HL-60/S4 treated with retinoic acid at 250 ng/mL for 4 days and 3 days (cell line): ENCODE measurements around the gene HENMT1.
"Not testable (repeated sequence)": the region's sequence is repeated elsewhere in the genome, so short reads cannot be mapped to it uniquely, and the experiment has no call there.

Experiments used
- in situ Hi-C: fragments of 300-500 bp; cut with MboI; formaldehyde crosslinking; loops from 2 replicates; pipeline ENCODE4 v1.7.0; 2022; ENCODE audit warnings: low sequenced_read_pairs

Gene HENMT1

DNA sequence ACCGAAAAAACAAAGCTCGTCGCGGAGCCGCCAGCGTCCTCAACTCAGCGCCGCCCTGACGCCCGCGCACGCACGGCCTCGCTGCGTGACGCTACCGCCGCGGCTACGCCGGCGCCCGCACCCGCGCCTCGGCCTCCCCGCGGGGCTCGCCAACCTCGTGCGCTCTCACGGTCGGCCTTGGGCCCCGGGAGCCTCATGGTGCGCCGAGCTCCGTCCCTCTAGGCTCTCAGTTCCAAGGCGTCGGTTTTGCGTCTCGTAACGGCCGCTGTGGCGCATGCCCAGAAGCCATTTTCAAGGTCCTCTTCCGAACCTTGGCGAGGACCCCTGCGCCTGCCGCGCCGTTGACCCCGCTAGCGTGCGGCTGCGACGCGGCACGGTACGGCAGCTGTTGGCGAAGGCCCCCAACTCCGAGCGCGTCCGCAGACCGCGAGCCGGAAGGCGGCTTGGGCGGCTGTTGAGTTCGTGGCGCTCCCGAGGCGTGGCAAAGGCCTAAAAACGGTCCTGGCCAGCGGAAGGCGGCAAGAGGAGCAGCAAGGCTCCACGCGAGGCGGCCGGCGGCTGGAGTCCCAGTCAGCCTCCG, at the start of gene HENMT1:
Gene HENMT1 (minus strand): TSS at position 64 of the 580 bp plus-strand sequence. CDS start 1,209 bp downstream, outside the sequence.
- in situ Hi-C loops = no loop called here

DNA sequence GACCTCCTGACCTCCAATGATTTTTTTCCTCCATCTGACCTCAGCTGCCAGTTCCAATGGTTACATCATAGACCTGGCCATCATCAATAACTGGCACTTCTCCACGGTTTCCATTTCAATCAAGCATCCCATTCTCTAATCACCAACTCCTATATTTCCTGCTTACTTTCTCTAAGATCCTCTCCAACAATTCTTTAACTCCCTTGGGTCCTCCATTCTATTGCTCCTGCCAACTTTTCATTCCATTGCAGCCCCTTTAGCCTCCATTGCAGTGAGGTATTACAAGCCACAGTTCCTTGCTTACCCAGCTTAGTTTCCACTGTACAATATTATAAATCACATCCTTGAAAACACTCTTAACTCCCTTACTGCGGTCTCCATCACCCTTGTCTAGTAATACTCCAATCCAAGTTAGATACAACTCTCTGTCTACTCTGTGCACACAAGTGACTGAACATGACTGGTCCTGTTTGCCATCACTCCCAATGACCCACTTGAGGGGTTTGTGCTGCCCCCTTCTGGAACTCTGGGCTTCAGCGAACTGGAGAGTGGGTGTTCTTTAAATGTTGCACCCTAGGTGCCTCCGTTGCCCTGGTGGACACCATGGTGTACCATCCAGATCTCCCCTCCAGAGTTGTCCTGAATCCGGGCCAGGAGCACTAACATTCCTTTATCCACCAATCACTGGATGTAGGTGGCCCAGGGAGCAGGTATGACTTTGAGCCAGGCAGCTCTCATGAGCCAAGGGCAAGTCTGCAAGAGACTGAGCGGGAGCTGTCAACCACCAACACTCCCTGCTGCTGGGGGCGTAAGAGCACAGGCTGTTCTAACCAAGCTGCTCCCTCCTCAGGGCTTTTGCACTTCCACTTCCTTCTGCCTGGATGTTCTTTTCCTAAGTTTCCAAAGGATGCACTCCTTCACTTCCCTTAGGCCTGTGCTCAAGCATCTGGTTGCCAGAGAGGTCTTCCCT, 48.1 kb upstream of the HENMT1 start:
- in situ Hi-C loops = no loop called here

DNA sequence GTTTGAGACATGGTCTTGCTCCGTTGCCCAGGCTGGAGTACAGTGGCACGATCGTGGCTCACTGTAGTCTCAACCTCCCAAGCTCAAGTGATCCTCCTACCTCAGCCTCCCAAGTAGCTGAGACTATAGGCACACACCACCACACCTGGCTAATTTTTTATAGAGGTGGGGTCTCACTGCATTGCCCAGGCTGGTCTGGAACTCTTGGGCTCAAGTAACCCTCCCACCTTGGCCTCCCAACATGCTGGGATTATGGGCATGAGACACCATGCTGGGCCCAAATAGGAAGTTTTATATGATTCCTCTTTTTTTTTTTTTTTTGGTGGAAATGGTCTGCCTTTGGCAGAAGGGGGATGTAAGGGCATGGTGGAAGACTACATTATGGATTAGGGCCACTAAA, 45.8 kb upstream of the HENMT1 start:
- in situ Hi-C loops = no loop called here

DNA sequence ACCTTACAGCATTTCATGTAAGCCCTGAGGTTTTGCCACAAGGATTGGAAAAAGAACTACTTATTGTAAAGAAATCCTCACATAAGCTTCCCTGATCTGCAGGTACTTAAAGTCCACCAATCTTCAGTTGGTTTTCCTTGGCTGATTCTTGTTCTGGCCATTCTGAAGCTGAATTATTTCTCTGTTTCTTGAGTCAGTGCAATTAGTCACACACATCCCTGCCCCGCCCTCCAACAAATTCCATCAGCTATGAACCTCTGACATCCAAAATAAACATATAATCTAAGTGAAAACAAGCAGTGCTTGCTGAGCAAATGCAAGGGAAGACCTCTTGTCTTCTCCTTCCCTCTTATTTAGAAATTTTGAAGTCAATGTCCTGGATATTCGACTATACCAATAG, 43.6 kb upstream of the HENMT1 start:
- in situ Hi-C loops = no loop called here

DNA sequence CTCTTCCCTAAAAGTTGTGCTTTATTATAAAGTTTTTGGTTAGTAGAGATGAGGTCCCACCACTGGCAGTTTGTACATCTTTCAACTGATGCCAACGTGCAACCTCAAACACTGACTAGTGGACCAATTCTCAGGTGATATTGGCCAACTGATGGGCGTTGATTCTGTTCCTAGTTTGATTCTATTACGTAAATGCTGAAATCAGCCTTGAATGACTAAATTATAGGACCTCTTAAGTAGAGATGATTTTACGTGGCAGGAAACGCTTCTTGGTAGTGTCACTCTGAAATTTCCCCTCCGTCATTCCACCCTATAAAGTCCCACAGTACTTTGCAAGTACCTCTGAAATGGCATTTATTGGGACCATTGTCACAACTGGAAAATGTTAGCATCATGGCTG, 43.0 kb upstream of the HENMT1 start:
- in situ Hi-C loops = no loop called here

DNA sequence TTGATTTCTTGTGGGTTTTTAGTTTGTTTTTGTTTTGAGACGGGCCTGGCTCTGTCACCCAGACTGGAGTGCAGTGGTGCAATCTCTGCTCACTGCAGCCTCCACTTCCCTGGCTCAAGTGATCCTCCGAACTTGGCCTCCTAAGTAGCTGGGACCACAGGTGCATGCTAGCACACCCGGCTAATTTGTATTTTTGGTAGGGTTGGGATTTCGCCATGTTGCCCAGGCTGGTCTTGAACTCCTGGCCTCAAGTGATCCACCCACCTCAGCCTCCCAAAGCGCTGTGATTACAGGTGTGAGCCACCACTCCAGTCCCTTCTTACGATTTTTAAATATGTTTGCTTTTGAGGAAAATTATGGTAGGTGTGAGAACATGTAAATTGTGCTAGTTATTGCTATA, 41.2 kb upstream of the HENMT1 start:
- in situ Hi-C loops = not testable (repeated sequence)

DNA sequence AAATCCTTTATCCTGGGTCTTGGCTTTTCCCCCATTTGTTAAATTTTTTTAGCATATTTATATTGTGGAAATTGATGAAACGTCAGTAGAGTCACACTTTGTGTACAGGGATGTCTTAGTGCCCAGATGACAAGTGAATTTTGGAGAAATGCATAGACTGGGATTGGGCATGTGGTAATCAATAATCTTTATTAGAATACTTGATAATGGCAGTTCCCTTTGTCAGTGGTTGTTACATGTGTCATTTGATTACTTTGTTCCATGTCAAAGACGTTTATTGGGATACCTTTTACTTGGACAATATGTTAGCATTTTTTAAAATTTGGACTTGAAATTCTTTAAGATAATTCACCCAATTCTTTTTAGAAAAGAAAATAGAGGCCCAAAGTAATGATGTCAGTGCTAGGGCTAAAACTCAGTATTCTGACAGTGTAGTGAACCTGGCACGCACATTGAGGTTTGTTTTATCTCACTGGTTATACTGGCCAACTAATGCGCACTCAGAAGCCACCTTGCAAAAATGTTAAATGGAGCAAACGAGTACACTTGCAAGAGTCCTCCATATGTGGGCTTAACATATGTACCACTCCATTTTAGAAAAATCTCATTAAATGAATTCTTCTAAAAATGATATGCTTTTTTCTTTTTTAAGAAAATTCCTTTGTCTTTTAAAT, 40.4 kb upstream of the HENMT1 start:
- in situ Hi-C loops = no loop called here

DNA sequence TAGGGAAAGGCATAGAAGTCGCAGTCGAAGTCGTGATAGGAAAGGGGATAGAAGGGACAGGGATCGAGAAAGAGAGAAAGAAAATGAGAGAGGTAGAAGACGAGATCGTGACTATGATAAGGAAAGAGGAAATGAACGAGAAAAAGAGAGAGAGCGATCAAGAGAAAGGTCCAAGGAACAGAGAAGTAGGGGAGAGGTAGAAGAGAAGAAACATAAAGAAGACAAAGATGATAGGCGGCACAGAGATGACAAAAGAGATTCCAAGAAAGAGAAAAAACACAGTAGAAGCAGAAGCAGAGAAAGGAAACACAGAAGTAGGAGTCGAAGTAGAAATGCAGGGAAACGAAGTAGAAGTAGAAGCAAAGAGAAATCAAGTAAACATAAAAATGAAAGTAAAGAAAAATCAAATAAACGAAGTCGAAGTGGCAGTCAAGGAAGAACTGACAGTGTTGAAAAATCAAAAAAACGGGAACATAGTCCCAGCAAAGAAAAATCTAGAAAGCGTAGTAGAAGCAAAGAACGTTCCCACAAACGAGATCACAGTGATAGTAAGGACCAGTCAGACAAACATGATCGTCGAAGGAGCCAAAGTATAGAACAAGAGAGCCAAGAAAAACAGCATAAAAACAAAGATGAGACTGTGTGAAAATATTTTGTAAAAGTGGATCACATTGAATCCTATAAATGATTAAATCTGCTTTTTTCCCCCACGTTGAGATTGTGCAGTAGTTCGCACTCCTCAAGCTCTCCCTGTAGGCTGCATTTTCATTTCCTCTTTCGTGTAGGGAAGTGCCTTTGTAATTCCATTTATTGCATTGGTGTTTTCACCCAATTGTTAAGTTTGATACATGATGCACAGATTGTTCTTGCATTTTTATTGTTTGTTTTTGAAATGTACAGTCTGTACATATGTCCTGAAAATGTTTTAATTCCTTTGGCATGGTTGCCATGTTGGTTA, 38.8 kb upstream of the HENMT1 start:
- in situ Hi-C loops = no loop called here

DNA sequence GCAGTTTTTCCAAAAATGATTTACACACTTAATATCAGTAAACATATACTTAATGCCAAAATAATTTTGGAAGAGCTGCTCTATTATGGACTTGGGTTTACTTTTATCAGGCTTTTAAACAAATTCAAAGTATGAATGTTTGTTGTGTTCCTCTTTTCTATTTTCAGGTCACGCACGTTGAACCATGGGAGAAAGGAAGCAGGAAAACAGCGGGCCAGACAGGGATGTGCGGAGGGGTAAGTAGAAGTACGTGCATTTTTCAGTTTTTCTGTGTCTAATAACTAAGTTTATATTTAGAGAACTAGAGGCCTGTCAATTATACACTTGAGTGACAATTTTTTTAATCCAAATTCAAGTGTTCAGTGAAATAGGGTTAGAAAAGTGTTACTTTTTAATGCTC, 34.6 kb upstream of the HENMT1 start:
- in situ Hi-C loops = no loop called here

DNA sequence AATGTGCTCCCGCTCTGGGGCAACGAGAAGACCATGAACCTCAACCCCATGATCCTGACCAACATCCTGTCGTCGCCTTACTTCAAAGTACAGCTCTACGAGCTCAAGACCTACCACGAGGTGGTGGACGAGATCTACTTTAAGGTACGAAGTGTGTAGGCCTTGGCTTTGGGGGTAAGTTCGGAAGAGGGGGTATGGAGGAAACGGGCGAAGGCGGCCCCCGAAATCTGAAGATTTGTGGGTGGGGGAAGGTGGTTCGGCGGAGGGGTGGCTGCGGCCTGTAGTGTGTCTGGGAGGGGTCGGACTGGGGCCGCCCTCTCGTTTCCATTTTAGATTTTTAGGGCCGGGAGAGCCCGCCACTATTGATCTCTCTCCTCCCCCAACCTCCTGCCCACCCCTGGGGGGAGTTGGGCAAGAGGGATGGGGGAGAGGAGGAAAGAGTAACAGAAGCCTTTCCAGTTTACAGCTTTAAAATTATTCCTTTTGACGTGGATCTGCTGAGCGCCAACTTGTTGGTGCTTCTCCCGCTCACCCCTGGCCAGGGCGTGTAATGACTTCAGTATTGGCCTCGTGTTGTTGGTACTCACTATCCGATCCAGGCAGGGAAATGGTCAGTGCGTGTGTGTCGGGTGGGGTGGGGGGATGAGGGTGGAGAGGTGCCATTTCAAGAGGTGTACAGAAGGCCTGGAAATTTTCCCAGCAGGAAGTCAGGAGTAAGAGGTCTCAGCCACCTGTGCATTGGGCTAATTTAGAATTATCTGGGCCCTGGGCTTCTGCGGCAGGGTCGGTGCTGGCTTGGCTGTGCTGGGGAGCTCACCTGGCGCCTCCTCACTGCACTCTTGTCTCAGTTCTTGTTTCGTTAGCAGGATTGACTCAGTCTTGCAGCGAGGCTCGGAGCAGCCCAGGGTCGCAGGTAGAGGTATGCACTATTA, 32.1 kb upstream of the HENMT1 start:
- in situ Hi-C loops = no loop called here

DNA sequence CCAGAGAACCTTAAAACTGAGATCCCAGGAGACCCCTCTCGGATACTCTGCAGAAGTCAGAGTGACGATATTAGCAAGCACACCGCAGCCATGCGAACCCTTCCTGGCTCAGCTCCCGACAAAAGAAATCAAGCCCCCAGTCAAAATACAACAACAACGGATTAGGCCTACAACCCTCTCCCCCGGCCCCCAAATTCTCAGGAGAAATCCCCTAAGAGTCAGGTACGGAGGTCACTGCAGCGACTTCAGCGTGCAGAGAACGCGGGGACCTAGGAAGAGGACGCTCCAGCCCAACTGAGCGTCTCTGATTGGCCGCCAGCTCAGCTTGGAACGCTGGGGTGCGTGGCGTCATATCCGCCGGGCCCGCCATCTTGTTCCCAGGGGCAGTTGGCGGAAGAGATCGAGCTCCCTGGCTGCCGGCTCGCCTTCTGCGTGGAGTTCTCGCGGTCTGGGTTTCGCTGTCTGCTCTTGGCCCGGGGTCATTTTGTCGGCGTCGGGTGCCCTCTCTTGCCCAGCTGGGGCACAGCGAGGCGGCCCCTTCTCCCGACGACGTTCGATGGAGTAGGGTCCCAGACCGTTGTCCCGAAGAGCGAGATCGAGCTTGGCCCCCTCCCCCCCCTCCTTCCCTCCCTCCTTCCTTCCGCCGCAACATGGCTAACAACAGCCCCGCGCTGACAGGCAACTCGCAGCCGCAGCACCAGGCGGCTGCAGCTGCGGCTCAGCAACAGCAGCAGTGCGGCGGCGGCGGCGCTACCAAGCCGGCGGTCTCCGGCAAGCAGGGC, 31.2 kb upstream of the HENMT1 start, which contains the start of gene PRPF38B:
Gene PRPF38B (plus strand): TSS at position 369 of the 782 bp plus-strand sequence. CDS start 282 bp downstream, at position 651.
- in situ Hi-C loops = no loop called here

DNA sequence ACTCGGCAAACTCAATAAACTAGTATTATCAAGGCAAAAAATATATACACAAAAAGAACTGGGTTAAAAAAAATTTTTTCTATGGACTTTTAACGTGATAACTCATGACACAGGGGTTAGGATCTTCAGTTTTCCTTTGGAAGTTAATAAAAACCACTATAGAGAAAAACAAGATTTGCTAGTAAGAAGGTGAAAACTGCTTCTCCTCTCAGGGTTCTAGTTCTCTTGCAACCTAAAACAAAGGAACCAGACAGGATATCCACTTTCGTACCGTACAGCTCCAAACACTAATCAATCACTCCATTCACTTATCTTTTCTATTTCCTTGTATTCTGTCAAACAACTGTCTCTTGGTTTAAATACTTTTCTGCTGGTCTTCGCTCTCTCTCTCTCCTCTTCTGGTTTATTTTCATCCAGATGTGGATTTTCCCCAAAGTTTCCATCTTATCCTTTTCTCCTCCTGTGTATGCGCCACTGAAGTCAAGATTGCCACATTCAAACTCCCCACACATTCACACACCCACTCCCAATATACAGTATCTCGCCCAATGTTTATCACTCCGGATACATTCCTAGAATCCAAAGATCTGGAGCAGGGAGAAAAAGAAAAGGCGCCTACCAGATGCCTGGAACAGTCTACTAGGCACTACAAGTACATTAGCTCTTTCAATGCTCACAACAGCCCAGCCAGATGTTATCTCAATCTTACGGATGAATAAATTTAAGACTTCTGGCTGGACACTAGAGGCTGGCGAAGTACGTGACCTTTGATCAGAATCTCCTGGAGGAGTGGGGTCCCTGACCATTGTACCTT, 30.4 kb upstream of the HENMT1 start:
- in situ Hi-C loops = no loop called here

DNA sequence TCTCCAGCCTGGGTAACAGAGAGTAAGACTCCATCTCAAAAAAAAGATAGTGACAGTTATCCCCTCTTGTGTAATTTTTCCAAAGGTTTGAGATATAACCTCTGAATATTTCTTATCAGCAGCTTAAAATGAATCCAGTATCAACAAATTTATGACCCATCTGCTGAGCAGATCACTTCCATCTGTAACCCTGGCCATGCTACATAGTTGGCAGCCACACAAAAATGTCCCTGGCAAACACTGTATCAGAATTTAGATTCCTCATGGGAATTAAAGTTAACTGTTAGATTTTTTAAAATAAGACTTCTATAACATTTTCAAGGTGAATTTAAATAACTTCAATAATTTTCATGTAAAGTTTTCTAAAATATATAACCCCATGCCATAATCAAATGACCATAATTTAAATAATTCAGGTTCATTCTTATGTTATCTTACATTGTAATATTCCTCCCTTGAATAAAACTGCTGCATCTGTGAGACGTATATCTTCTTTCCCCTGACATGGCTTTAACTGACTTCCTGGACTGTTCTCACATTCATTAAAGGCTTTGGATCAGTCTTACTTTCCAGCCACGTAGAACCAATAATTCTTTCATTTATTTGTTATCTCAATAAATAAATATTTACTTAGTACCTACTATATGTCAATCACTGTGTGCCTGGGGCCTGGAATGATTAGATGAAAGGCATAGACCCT, 25.9 kb upstream of the HENMT1 start:
- in situ Hi-C loops = no loop called here

DNA sequence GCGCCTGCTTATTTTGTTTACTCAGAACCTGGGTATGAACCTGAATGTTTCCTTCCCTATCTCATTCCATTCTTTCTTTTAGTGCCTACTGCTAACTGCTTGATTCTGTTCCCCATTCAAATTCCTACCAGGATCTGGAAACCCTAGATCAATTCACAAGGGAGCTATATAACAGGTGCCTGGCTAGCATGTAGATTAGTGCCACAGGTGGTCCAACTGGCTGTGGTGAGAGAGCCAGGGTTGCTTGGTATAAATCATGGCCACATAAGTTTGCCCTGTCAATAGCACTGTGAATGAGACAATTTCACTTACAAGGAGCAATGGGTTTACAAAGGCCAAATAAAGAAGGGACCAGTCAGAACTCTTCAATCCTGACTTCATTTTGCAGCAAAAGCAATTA, 24.6 kb upstream of the HENMT1 start:
- in situ Hi-C loops = no loop called here

DNA sequence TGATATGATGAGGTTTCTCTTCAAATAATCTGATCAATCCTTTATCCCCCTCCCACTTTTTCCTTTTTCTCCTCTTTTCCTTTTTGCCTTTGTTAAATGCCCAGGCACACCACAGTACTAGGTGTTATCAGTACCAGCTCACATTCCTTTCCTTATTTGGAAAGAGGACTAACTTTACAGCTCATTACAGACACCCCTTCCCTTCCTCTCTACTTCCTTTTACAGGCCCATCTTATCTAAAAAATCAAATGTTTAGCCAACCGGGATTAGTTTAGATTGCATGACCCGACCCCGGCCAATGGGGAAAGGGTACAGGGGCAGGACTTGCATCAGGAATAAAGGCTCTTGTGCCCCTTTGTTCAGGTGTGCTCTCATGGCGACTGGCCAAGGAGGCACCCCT, 20.8 kb upstream of the HENMT1 start:
- in situ Hi-C loops = not testable (repeated sequence)

DNA sequence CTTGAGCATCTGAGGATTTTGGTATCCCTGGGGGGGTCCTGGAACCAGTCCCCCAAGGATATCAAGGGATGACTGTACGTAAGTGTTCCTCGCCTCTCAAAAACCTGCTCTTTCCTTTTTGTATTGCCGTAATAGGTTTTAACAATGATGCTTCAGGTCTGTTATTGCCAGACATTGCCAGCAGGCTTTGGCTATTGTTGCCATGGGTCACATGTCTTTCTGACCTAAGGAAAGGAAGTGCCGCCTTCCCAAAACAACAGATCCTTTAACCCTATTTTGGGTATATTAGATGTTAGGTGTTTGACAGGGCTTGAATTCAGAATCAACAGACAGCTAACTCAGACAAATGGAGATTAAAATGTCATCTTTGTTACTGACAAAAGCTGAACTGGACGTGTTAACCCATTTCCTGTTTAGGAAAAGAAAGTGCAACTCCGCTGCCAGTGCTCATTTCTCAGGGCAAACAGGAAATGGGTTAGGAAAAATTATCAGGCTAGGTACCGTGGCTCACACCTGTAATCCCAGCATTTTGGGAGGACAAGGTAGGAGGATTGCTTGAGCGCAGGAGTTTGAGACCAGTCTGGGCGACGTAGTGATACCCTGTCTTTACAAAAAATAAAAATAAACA, 18.8 kb upstream of the HENMT1 start:
- in situ Hi-C loops = no loop called here

DNA sequence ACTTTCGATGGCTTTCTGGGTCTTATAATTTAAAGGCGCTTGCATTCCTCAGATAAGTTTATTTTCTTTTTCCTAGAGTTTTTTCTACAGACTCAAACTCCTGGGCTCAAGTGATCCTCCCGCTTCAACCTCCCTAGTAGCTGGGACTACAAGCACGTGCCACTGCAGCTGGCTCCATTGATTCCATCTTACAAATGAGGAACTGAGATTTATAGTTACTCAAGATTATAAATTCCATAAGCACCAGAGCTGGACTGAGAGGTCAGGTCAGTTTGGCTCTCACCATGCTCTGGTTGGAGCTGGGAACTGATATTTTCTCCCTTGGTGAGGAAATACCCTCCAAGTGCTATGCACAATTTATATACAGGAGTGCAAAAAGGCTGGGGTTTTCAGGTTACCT, 17.8 kb upstream of the HENMT1 start:
- in situ Hi-C loops = no loop called here
